CD8-positive, alpha-beta memory T cell (primary cell): Measurements from ENCODE around the gene ODAD4. TPM values are rescaled to one million over a fixed set of nuclear protein-coding genes. Genes with fewer than 3 reads are reported as not detected.

Source experiments
- CTCF ChIA-PET: fragments of 350-600 bp; sonication (Branson Sonifier 250); formaldehyde crosslinking; loops from one replicate; lab custom pipeline; 2021; ENCODE audit warnings: antibody characterized with exemption; lab: Charles Lee
- POLR2A ChIA-PET: fragments of 350-600 bp; sonication (Branson Sonifier 250); formaldehyde crosslinking; loops from one replicate; lab custom pipeline; 2021; ENCODE audit warnings: antibody characterized with exemption; lab: Charles Lee
- DNase-seq, 5 donors: peaks; one replicate each; pipeline versions ENCODE4 v3.0.0 to v3.0.0-alpha.2; 2020 to 2022; ENCODE audit warnings: mixed read lengths in 1 of 5
- H3K27ac ChIP-seq: one replicate; pipeline ENCODE4 v1.7.0; 2013; ENCODE audit warnings: low read depth, mild to moderate bottlenecking, low read length, moderate library complexity
- H3K27me3 ChIP-seq: 2 replicates; pipeline ENCODE4 v1.7.0; 2013; ENCODE audit warnings: low read length, mild to moderate bottlenecking; ENCODE audit not compliant: insufficient read depth, poor library complexity, severe bottlenecking
- H3K36me3 ChIP-seq: 2 replicates; pipeline ENCODE4 v1.7.0; 2013; ENCODE audit warnings: mild to moderate bottlenecking, low read length, moderate library complexity; ENCODE audit not compliant: insufficient read depth
- H3K4me1 ChIP-seq: 2 replicates; pipeline ENCODE4 v1.7.0; 2013; ENCODE audit warnings: mild to moderate bottlenecking, low read length, moderate library complexity; ENCODE audit not compliant: insufficient read depth
- H3K4me3 ChIP-seq: 2 replicates; pipeline ENCODE4 v1.7.0; 2013; ENCODE audit warnings: mild to moderate bottlenecking, low read length
- H3K9me3 ChIP-seq: 2 replicates; pipeline ENCODE4 v1.7.0; 2013; ENCODE audit warnings: mild to moderate bottlenecking, low read length
- H3K27ac Mint-ChIP-seq, 8 donors: one replicate each; pipeline ENCODE4 v1.8.0; 2020 to 2021; ENCODE audit warnings: mixed read lengths in 8 of 8, mild to moderate bottlenecking in 6 of 8, inconsistent platforms in 3 of 8, moderate library complexity in 3 of 8
- H3K27me3 Mint-ChIP-seq, 2 donors: one replicate each; pipeline ENCODE4 v1.8.0; 2020 to 2021; ENCODE audit warnings: mixed read lengths in 2 of 2, mild to moderate bottlenecking in 1 of 2, moderate library complexity in 1 of 2
- H3K36me3 Mint-ChIP-seq, 3 donors: one replicate each; pipeline ENCODE4 v1.8.0; 2020 to 2021; ENCODE audit warnings: mixed read lengths in 3 of 3, inconsistent platforms in 1 of 3, mild to moderate bottlenecking in 1 of 3
- H3K4me1 Mint-ChIP-seq, 3 donors: one replicate each; pipeline ENCODE4 v1.8.0; 2020 to 2021; ENCODE audit warnings: mixed read lengths in 3 of 3, inconsistent platforms in 1 of 3, mild to moderate bottlenecking in 1 of 3
- H3K4me3 Mint-ChIP-seq, 7 donors: one replicate each; pipeline ENCODE4 v1.8.0; 2020 to 2021; ENCODE audit warnings: mixed read lengths in 7 of 7, mild to moderate bottlenecking in 6 of 7, moderate library complexity in 4 of 7, inconsistent platforms in 2 of 7
- H3K9me3 Mint-ChIP-seq, 5 donors: one replicate each; pipeline ENCODE4 v1.8.0; 2020 to 2022; ENCODE audit warnings: mixed read lengths in 5 of 5, mild to moderate bottlenecking in 3 of 5, moderate library complexity in 2 of 5, inconsistent platforms in 1 of 5
- polyA plus RNA-seq: library from polyadenylated mRNA; unstranded; fragments of 300-500 nt; fragmentation: Illumina TruSeq; gene quantifications from one replicate; pipeline ENCODE4 v1.2.3, GENCODE V29; 2021
- total RNA-seq, 2 experiments: library from RNA; stranded (reverse); gene quantifications; one replicate each; pipeline ENCODE4 v1.2.3, GENCODE V29; 2021

Gene ODAD4
- total and polyA plus RNA-seq, 3 experiments from 2014 or later, result 0.10 to 0.57 (median 0.53) TPM

- Mint-ChIP-seq H3K27ac (no peak overlapping the region), H3K36me3 (peaks cover 5 to 82% (median 17%) of the 10 kb centered on the region in 3 donors), H3K27me3 (no peaks in the 10 kb centered on the region), H3K4me3 (no peak overlapping the region), H3K4me1 (no peaks in the 10 kb centered on the region), H3K9me3 (no peaks in the 10 kb centered on the region)
- DNase-seq, result no peak
- CTCF ChIA-PET, result interaction anchor here (1.0 kb wide), 1 partner anchor 91 kb away, joined by 3 read pairs; no protein-coding TSS in a partner anchor
- Histone ChIP-seq H3K4me3 (no peak overlapping the region), H3K9me3 (no peaks in the 10 kb centered on the region), H3K27me3 (no peaks in the 10 kb centered on the region), H3K27ac (no peak overlapping the region), H3K4me1 (no peaks in the 10 kb centered on the region), H3K36me3 (peaks cover 45% of the 10 kb centered on the region)
- POLR2A ChIA-PET, result no interaction called here
Measured at GRCh38 chr17:41893384-41893783, 37.0 kb upstream of the ODAD4 start.

- H3K36me3 Mint-ChIP-seq, result peaks cover 8 to 83% (median 17%) of the 10 kb centered on the region in 3 donors
- peak overlapping the region in 2 of 8 donors; percentile 53 to 73 for H3K27ac Mint-ChIP-seq
- no peaks in the 10 kb centered on the region for H3K27me3 Mint-ChIP-seq
- peaks cover 0 to 3% (median 0%) of the 10 kb centered on the region in 3 donors for H3K4me1 Mint-ChIP-seq
- CTCF ChIA-PET, result no interaction called here
- no peak overlapping the region for H3K27ac ChIP-seq
- no peaks in the 10 kb centered on the region for H3K27me3 ChIP-seq
- no peaks in the 10 kb centered on the region for H3K9me3 Mint-ChIP-seq
- no peak overlapping the region for H3K4me3 Mint-ChIP-seq
- no peak overlapping the region for H3K4me3 ChIP-seq
- H3K4me1 ChIP-seq, result no peaks in the 10 kb centered on the region
- H3K9me3 ChIP-seq, result no peaks in the 10 kb centered on the region
- POLR2A ChIA-PET, result no interaction called here
- peaks cover 41% of the 10 kb centered on the region for H3K36me3 ChIP-seq
- no peak for DNase-seq
Measured at GRCh38 chr17:41894791-41895331, 35.6 kb upstream of the ODAD4 start.

- Mint-ChIP-seq H3K27me3 (no peaks in the 10 kb centered on the region), H3K9me3 (no peaks in the 10 kb centered on the region), H3K4me3 (no peak overlapping the region), H3K27ac (peak overlapping the region in 2 of 8 donors; percentile 64 to 73), H3K36me3 (peaks cover 8 to 83% (median 17%) of the 10 kb centered on the region in 3 donors), H3K4me1 (peaks cover 0 to 3% (median 0%) of the 10 kb centered on the region in 3 donors)
- ChIA-PET POLR2A (no interaction called here), CTCF (no interaction called here)
- H3K36me3 ChIP-seq, result peaks cover 41% of the 10 kb centered on the region
- no peak overlapping the region for H3K27ac ChIP-seq
- no peaks in the 10 kb centered on the region for H3K27me3 ChIP-seq
- DNase-seq, result no peak
- H3K9me3 ChIP-seq, result no peaks in the 10 kb centered on the region
- no peaks in the 10 kb centered on the region for H3K4me1 ChIP-seq
- no peak overlapping the region for H3K4me3 ChIP-seq
Measured at GRCh38 chr17:41895617-41896016, 34.8 kb upstream of the ODAD4 start.

GRCh38 chr17:41896726-41897125 lies 33.7 kb upstream of the ODAD4 start:
- Histone ChIP-seq H3K4me1 (no peaks in the 10 kb centered on the region), H3K36me3 (peaks cover 46% of the 10 kb centered on the region), H3K27ac (no peak overlapping the region), H3K9me3 (no peaks in the 10 kb centered on the region), H3K27me3 (no peaks in the 10 kb centered on the region), H3K4me3 (no peak overlapping the region)
- Mint-ChIP-seq H3K27me3 (no peaks in the 10 kb centered on the region), H3K4me3 (no peak overlapping the region), H3K9me3 (no peaks in the 10 kb centered on the region), H3K27ac (peak overlapping the region in 1 of 8 donors; percentile 63), H3K36me3 (peaks cover 8 to 89% (median 21%) of the 10 kb centered on the region in 3 donors), H3K4me1 (peaks cover 0 to 3% (median 0%) of the 10 kb centered on the region in 3 donors)
- DNase-seq, result no peak
- POLR2A ChIA-PET, result no interaction called here
- CTCF ChIA-PET, result no interaction called here

GRCh38 chr17:41901646-41902045 lies 28.8 kb upstream of the ODAD4 start:
- Mint-ChIP-seq H3K27me3 (no peaks in the 10 kb centered on the region), H3K9me3 (no peaks in the 10 kb centered on the region), H3K4me1 (peaks cover 0 to 3% (median 0%) of the 10 kb centered on the region in 3 donors), H3K36me3 (peaks cover 3 to 86% (median 17%) of the 10 kb centered on the region in 3 donors), H3K27ac (peak overlapping the region in 1 of 8 donors; percentile 18), H3K4me3 (no peak overlapping the region)
- peaks cover 44% of the 10 kb centered on the region for H3K36me3 ChIP-seq
- H3K4me3 ChIP-seq, result no peak overlapping the region
- H3K27me3 ChIP-seq, result no peaks in the 10 kb centered on the region
- POLR2A ChIA-PET, result no interaction called here
- H3K4me1 ChIP-seq, result no peaks in the 10 kb centered on the region
- no peak overlapping the region for H3K27ac ChIP-seq
- CTCF ChIA-PET, result no interaction called here
- H3K9me3 ChIP-seq, result no peaks in the 10 kb centered on the region
- DNase-seq, result no peak

GRCh38 chr17:41904242-41904841 lies 26.1 kb upstream of the ODAD4 start:
- ChIA-PET CTCF (no interaction called here), POLR2A (no interaction called here)
- Histone ChIP-seq H3K27ac (no peak overlapping the region), H3K4me1 (no peaks in the 10 kb centered on the region), H3K27me3 (no peaks in the 10 kb centered on the region), H3K4me3 (no peak overlapping the region), H3K9me3 (no peaks in the 10 kb centered on the region), H3K36me3 (peaks cover 53% of the 10 kb centered on the region)
- Mint-ChIP-seq H3K9me3 (no peaks in the 10 kb centered on the region), H3K4me3 (no peak overlapping the region), H3K27ac (peak overlapping the region in 2 of 8 donors; percentile 6 to 36), H3K36me3 (peaks cover 3 to 83% (median 19%) of the 10 kb centered on the region in 3 donors), H3K27me3 (no peaks in the 10 kb centered on the region), H3K4me1 (peaks cover 0 to 4% (median 0%) of the 10 kb centered on the region in 3 donors)
- no peak for DNase-seq

GRCh38 chr17:41905172-41905571 lies 25.2 kb upstream of the ODAD4 start:
- CTCF ChIA-PET, result no interaction called here
- Mint-ChIP-seq H3K9me3 (no peaks in the 10 kb centered on the region), H3K4me3 (no peak overlapping the region), H3K4me1 (peaks cover 0 to 1% (median 0%) of the 10 kb centered on the region in 3 donors), H3K36me3 (peaks cover 3 to 88% (median 19%) of the 10 kb centered on the region in 3 donors), H3K27ac (peak overlapping the region in 1 of 8 donors; percentile 69), H3K27me3 (no peaks in the 10 kb centered on the region)
- POLR2A ChIA-PET, result no interaction called here
- Histone ChIP-seq H3K4me3 (no peak overlapping the region), H3K27me3 (no peaks in the 10 kb centered on the region), H3K4me1 (no peaks in the 10 kb centered on the region), H3K36me3 (peaks cover 62% of the 10 kb centered on the region), H3K27ac (no peak overlapping the region), H3K9me3 (no peaks in the 10 kb centered on the region)
- no peak for DNase-seq

GRCh38 chr17:41906465-41907184 lies 23.8 kb upstream of the ODAD4 start:
- Mint-ChIP-seq H3K4me1 (peaks cover 0 to 1% (median 0%) of the 10 kb centered on the region in 3 donors), H3K9me3 (no peaks in the 10 kb centered on the region), H3K27ac (no peak overlapping the region), H3K4me3 (peak overlapping the region in 1 of 7 donors; percentile 68), H3K36me3 (peaks cover 3 to 89% (median 18%) of the 10 kb centered on the region in 3 donors), H3K27me3 (no peaks in the 10 kb centered on the region)
- H3K27me3 ChIP-seq, result no peaks in the 10 kb centered on the region
- H3K36me3 ChIP-seq, result peaks cover 67% of the 10 kb centered on the region
- H3K9me3 ChIP-seq, result no peaks in the 10 kb centered on the region
- no peak overlapping the region for H3K4me3 ChIP-seq
- no peak overlapping the region for H3K27ac ChIP-seq
- no peak for DNase-seq
- H3K4me1 ChIP-seq, result no peaks in the 10 kb centered on the region
- ChIA-PET POLR2A (no interaction called here), CTCF (no interaction called here)
